Measurements from ENCODE around the gene PTPRU. TPM values are rescaled to one million over a fixed set of nuclear protein-coding genes. Genes with fewer than 3 reads are reported as not detected.

Gene PTPRU
- total RNA-seq, 1 experiment from 2014 or later, result 0.72 TPM

GRCh38 chr1:29256979-29257804 is 20.9 kb downstream of the PTPRU start:
- ATAC-seq (no peak), DNase-seq (ENCODE audit: low read depth, low spot score) (no peak)
- TF ChIP-seq TCF7L2 (IDR thresholded peaks at IDR 0.05; ENCODE audit: low read depth, low read length) (no peak), REST (IDR thresholded peaks at IDR 0.05; ENCODE audit: insufficient read depth in 1 of 2, low read depth in 2 of 2, low read length in 1 of 2) (no peak), CTCF (IDR thresholded peaks at IDR 0.05) (no peak), SIN3A (IDR thresholded peaks at IDR 0.05; ENCODE audit: borderline replicate concordance, insufficient read depth, low read depth, low read length) (no peak), POLR2AphosphoS5 (IDR thresholded peaks at IDR 0.05; ENCODE audit: low read depth, low read length) (no peak)
- H3K36me3 ChIP-seq (ENCODE audit: control insufficient read depth, insufficient read depth, low read length), result no peaks in the 10 kb centered on the region
- no peak overlapping the region for H3K27ac ChIP-seq (ENCODE audit: low read length)
- intact Hi-C loops (cut with micrococcal nuclease; ENCODE audit: unreplicated experiment), result no loop called here
- ChIA-PET POLR2A (interaction anchor here (0.6 kb wide), 1 partner anchor 301 kb away, joined by 11 read pairs; no protein-coding TSS in a partner anchor), CTCF (interaction anchor here (0.6 kb wide), 1 partner anchor 18 kb away, joined by 5 read pairs; no protein-coding TSS in a partner anchor)
- H3K27me3 ChIP-seq (ENCODE audit: control insufficient read depth, insufficient read depth, low read length), result no peaks in the 10 kb centered on the region
- no peak overlapping the region for H3K4me3 ChIP-seq (ENCODE audit: low read depth in 2 of 2, low read length in 2 of 2)
- no peaks in the 10 kb centered on the region for H3K4me1 ChIP-seq (ENCODE audit: control insufficient read depth, insufficient read depth, low read length)
- no TSS peak for BruUV-seq (replicated peaks)
- in situ Hi-C loops (cut with HindIII; ENCODE audit: low pct_unique_long_range_greater_than_20kb, low sequenced_read_pairs), result no loop called here
- H3K9me3 ChIP-seq (ENCODE audit: control insufficient read depth, insufficient read depth, low read depth, low read length), result no peaks in the 10 kb centered on the region

- Histone ChIP-seq H3K4me1 (ENCODE audit: control insufficient read depth, insufficient read depth, low read length) (no peaks in the 10 kb centered on the region), H3K9me3 (ENCODE audit: control insufficient read depth, insufficient read depth, low read depth, low read length) (no peaks in the 10 kb centered on the region), H3K27ac (ENCODE audit: low read length) (no peak overlapping the region), H3K36me3 (ENCODE audit: control insufficient read depth, insufficient read depth, low read length) (no peaks in the 10 kb centered on the region), H3K4me3 (ENCODE audit: low read depth in 2 of 2, low read length in 2 of 2) (no peak overlapping the region), H3K27me3 (ENCODE audit: control insufficient read depth, insufficient read depth, low read length) (no peaks in the 10 kb centered on the region)
- in situ Hi-C loops (cut with HindIII; ENCODE audit: low pct_unique_long_range_greater_than_20kb, low sequenced_read_pairs), result no loop called here
- no peak for TF ChIP-seq CTCF (IDR thresholded peaks at IDR 0.05)
- DNase-seq (ENCODE audit: low read depth, low spot score), result no peak
- BruUV-seq (replicated peaks), result no TSS peak
- intact Hi-C loops (cut with micrococcal nuclease; ENCODE audit: unreplicated experiment), result no loop called here
- ATAC-seq, result no peak
- CTCF ChIA-PET, result no interaction called here
- POLR2A ChIA-PET, result no interaction called here
Measured at GRCh38 chr1:29258189-29258975, 22.1 kb downstream of the PTPRU start.
